Measurements from ENCODE around the gene VSIR. TPM values are rescaled to one million over a fixed set of nuclear protein-coding genes. Genes with fewer than 3 reads are reported as not detected.

The VSIR gene
- total RNA-seq, 4 donors from 2014 or later = 54.3 to 77.0 (median 61.6) TPM

GRCh38 chr10:71753091-71753959, 20.0 kb downstream of the VSIR start:
- DNase-seq = peak; percentile 59
- Histone ChIP-seq H3K9me3 (no peaks in the 10 kb centered on the region), H3K4me3 (no peak overlapping the region), H3K4me1 (peaks cover 32 to 78% (median 41%) of the 10 kb centered on the region in 4 donors), H3K27ac (peak overlapping the region; percentile 56 to 84 (median 78)), H3K36me3 (no peaks in the 10 kb centered on the region), H3K27me3 (no peaks in the 10 kb centered on the region)
- in situ Hi-C loops (cut with MboI; ENCODE audit: low pct_ligation_motif_present in 1 of 4, low pct_unique_long_range_greater_than_20kb in 1 of 4, low sequenced_read_pairs in 3 of 4) = no loop called here
- WGBS, 2 donors (ENCODE audit: low coverage in 1 of 2) = 64 to 78% methylated on average over 5 to 13 of the region's 15 CpGs
- intact Hi-C loops (cut with DNase I; ENCODE audit: low total_unique reads) = no loop called here
- TF ChIP-seq CTCF (IDR thresholded peaks at IDR 0.05) (no peak), POLR2A (IDR thresholded peaks at IDR 0.05) (peak; percentile 29), POLR2AphosphoS5 (IDR thresholded peaks at IDR 0.05) (peak in 1 of 3 donors; percentile 16)

DNA sequence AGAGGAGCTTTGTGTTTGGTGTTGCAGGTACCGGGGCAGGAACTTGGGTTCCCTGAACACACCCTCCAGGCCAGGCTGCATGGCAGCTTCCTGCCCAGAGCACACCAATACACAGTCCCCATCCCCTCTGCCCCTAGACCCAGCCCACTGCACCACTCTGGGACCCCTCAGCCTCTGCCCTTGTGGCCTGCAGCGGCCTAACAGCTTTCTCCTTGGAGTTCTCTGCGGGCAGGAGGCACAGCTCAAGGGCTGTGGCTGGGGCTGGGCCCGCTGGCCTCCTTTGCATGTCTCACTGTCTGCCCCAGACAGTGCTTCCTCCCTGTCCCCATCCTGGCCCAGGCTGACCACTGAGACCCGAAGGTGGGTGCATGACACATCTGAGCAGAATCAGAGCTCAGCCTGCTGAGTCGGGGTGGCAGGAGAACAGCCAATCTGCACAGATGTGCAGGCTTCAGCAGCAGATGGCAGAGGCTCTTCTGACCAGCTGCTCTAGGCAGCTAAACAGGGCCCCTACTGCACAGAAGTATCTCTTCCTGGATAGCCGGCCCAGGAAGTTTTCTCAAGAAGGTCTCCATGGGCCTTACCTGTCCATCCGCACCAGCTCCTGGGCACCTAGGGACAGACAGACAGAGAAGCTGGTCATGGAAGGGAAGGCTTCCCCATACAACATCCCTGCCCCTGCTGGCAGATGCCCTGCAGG, 20.8 kb downstream of the VSIR start:
- H3K27me3 ChIP-seq = no peaks in the 10 kb centered on the region
- intact Hi-C loops (cut with DNase I; ENCODE audit: low total_unique reads) (no loop called here), in situ Hi-C loops (cut with MboI; ENCODE audit: low pct_ligation_motif_present in 1 of 4, low pct_unique_long_range_greater_than_20kb in 1 of 4, low sequenced_read_pairs in 3 of 4) (no loop called here)
- H3K4me1 ChIP-seq = peaks cover 40 to 78% (median 48%) of the 10 kb centered on the region in 4 donors
- H3K4me3 ChIP-seq = no peak overlapping the region
- no peaks in the 10 kb centered on the region for H3K9me3 ChIP-seq
- H3K27ac ChIP-seq = peak overlapping the region; percentile 56 to 84 (median 78)
- no peaks in the 10 kb centered on the region for H3K36me3 ChIP-seq
- TF ChIP-seq POLR2A (IDR thresholded peaks at IDR 0.05) (no peak), CTCF (IDR thresholded peaks at IDR 0.05) (no peak), EP300 (IDR thresholded peaks at IDR 0.05; ENCODE audit: low read depth) (no peak), POLR2AphosphoS5 (IDR thresholded peaks at IDR 0.05) (peak in 1 of 3 donors; percentile 56)
- peak; percentile 70 for DNase-seq
- WGBS, 2 donors (ENCODE audit: low coverage in 1 of 2) = 68% methylated on average over 8 of the region's 8 CpGs; no CpG with 5 or more reads in 1 of the 2 donors

DNA sequence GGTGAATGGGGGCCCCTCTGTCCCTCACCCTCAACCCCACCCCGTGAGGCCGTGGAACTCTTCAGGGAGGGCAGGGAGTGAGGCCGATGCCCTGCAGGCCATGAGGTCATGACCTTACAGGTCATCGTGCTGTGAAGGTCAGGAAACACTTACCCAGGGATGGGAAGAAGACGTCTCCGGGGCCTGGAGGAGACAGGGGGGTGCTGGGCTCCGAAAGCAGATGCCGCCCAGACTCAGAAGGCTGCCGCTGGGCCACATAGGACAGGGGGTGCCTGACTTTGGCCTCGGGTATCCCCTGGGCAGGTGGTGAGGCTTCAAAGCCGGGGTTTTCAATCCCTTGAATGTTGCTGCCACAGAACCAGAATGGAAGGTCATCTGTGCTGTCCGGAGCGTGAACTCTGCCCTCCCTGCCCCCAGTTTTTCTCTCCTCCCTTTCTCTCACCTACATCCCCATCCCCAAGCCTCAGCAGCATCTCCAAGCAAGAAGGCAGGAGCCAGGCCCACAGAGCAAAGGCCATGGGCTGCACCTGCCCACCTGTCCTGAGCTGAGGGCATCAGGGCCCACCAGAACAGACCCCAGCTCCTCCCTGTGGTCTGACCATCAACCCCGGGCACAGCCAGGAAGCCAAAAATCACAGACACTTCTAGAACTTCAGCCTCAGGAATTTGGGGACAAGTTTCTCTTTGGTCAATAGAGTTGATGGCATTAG, 21.6 kb downstream of the VSIR start:
- no peak for DNase-seq
- Histone ChIP-seq H3K9me3 (no peaks in the 10 kb centered on the region), H3K27ac (peak overlapping the region; percentile 56 to 84 (median 78)), H3K36me3 (no peaks in the 10 kb centered on the region), H3K27me3 (no peaks in the 10 kb centered on the region), H3K4me3 (no peak overlapping the region), H3K4me1 (peaks cover 46 to 81% (median 55%) of the 10 kb centered on the region in 4 donors)
- intact Hi-C loops (cut with DNase I; ENCODE audit: low total_unique reads) (no loop called here), in situ Hi-C loops (cut with MboI; ENCODE audit: low pct_ligation_motif_present in 1 of 4, low pct_unique_long_range_greater_than_20kb in 1 of 4, low sequenced_read_pairs in 3 of 4) (no loop called here)
- WGBS, 2 donors (ENCODE audit: low coverage in 1 of 2) = 79% methylated on average over 14 of the region's 14 CpGs; no CpG with 5 or more reads in 1 of the 2 donors
- TF ChIP-seq POLR2A (IDR thresholded peaks at IDR 0.05) = no peak
- no peak for TF ChIP-seq CTCF (IDR thresholded peaks at IDR 0.05)
- TF ChIP-seq POLR2AphosphoS5 (IDR thresholded peaks at IDR 0.05) = no peak
- TF ChIP-seq EP300 (IDR thresholded peaks at IDR 0.05; ENCODE audit: low read depth) = no peak

DNA sequence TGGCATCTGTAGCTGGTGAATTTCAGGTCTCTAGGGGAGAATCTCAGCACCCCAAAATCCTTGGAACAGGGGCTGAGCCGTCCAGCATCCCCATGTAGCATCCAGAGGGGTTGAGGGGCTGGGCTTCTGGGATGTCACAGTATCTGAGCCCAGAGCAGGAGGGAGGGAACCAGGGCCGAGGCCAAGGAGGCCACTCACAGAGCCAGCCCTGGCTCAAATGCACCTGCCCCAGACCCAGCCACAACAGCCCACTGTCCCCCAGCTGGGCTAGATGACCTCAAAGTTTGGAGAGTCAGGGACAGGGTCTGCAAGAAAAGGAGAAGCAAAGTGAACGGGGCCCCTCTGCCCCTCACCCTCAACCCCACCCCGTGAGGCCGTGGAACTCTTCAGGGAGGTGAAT, 22.3 kb downstream of the VSIR start:
- Histone ChIP-seq H3K4me3 (no peak overlapping the region), H3K27ac (peak overlapping the region; percentile 36 to 91 (median 82)), H3K27me3 (no peaks in the 10 kb centered on the region), H3K9me3 (no peaks in the 10 kb centered on the region), H3K4me1 (peaks cover 53 to 82% (median 61%) of the 10 kb centered on the region in 4 donors), H3K36me3 (no peaks in the 10 kb centered on the region)
- in situ Hi-C loops (cut with MboI; ENCODE audit: low pct_ligation_motif_present in 1 of 4, low pct_unique_long_range_greater_than_20kb in 1 of 4, low sequenced_read_pairs in 3 of 4) (no loop called here), intact Hi-C loops (cut with DNase I; ENCODE audit: low total_unique reads) (no loop called here)
- no peak for DNase-seq
- 86% methylated on average over 5 of the region's 5 CpGs; no CpG with 5 or more reads in 1 of the 2 donors for WGBS, 2 donors (ENCODE audit: low coverage in 1 of 2)
- no peak for TF ChIP-seq POLR2A (IDR thresholded peaks at IDR 0.05)
- no peak for TF ChIP-seq CTCF (IDR thresholded peaks at IDR 0.05)
- no peak for TF ChIP-seq EP300 (IDR thresholded peaks at IDR 0.05; ENCODE audit: low read depth)
- no peak for TF ChIP-seq POLR2AphosphoS5 (IDR thresholded peaks at IDR 0.05)

All from transverse colon (tissue), 4 donors.